ENCODE measurements around the gene RSPH1. TPM values are rescaled to one million over a fixed set of nuclear protein-coding genes. Genes with fewer than 3 reads are reported as not detected.

The RSPH1 gene
- total RNA-seq, 1 experiment from 2014 or later, result 1.5 TPM

- no peak overlapping the region for H3K9ac ChIP-seq (ENCODE audit: low read length)
- TF ChIP-seq SP1 (IDR thresholded peaks at IDR 0.05; ENCODE audit: low read depth), result no peak
Measured at GRCh38 chr21:42453224-42453985, 42.6 kb downstream of the RSPH1 start.

GRCh38 chr21:42452401-42453223 lies 43.4 kb downstream of the RSPH1 start:
- no peaks in the 10 kb centered on the region for H3K36me3 ChIP-seq (ENCODE audit: control insufficient read depth in 1 of 2, insufficient read depth in 2 of 2, low read length in 2 of 2)
- H3K27ac ChIP-seq (ENCODE audit: low read depth, low read length), result no peak overlapping the region
- CTCF ChIA-PET, result no interaction called here
- no peak overlapping the region for H3K9ac ChIP-seq (ENCODE audit: low read length)
- intact Hi-C loops (cut with micrococcal nuclease), result loop anchor here (5.0 to 10.0 kb wide), 3 partner anchors 65 to 118 kb away; no protein-coding TSS in a partner anchor
- ATAC-seq (no peak), DNase-seq (ENCODE audit: low read depth, low spot score) (no peak)
- BruUV-seq (replicated peaks), result no TSS peak
- no peak overlapping the region for H3K4me2 ChIP-seq (ENCODE audit: low read length)
- peaks cover 6 to 13% of the 10 kb centered on the region in 2 experiments for H3K4me1 ChIP-seq (ENCODE audit: control insufficient read depth in 1 of 2, insufficient read depth in 2 of 2, low read length in 2 of 2)
- H3K9me2 ChIP-seq (ENCODE audit: insufficient read depth), result no peaks in the 10 kb centered on the region
- H3K79me2 ChIP-seq (ENCODE audit: insufficient read depth, low read length), result no peaks in the 10 kb centered on the region
- no peaks in the 10 kb centered on the region for H4K20me1 ChIP-seq (ENCODE audit: insufficient read depth)
- POLR2A ChIA-PET, result no interaction called here
- no peaks in the 10 kb centered on the region for H3K27me3 ChIP-seq (ENCODE audit: insufficient read depth, low read length)
- no peaks in the 10 kb centered on the region for H3K9me3 ChIP-seq (ENCODE audit: control insufficient read depth in 1 of 2, insufficient read depth in 1 of 2, low read depth in 1 of 2, low read length in 2 of 2)
- RAD21 ChIA-PET (ENCODE audit: low non-redundant PET in 1 of 2, low total read pairs in 2 of 2, uncharacterized antibody in 2 of 2, unreplicated experiment in 2 of 2), result no interaction called here
- no peak overlapping the region for H2AFZ ChIP-seq (ENCODE audit: low read depth, low read length, poor library complexity, severe bottlenecking)
- no peak overlapping the region for H3K4me3 ChIP-seq (replicated peaks in 1 of 2; ENCODE audit: low read depth in 1 of 2, low read length in 2 of 2)
- TF ChIP-seq RAD21 (IDR thresholded peaks at IDR 0.05; ENCODE audit: low read depth) (no peak), TCF7L2 (IDR thresholded peaks at IDR 0.05; ENCODE audit: borderline replicate concordance, extremely low read depth, insufficient read depth, insufficient read length) (no peak), ELF1 (IDR thresholded peaks at IDR 0.05; ENCODE audit: borderline replicate concordance, low read depth) (no peak), ZNF274 (IDR thresholded peaks at IDR 0.05; ENCODE audit: low read depth, low read length) (no peak), JUND (IDR thresholded peaks at IDR 0.05) (no peak), SP1 (IDR thresholded peaks at IDR 0.05; ENCODE audit: low read depth) (no peak), ZBTB33 (IDR thresholded peaks at IDR 0.05; ENCODE audit: extremely low read depth, insufficient replicate concordance, low read length) (no peak), EZH2 (IDR thresholded peaks at IDR 0.05) (no peak), EZH2phosphoT487 (IDR thresholded peaks at IDR 0.05; ENCODE audit: borderline replicate concordance) (no peak), CBX3 (IDR thresholded peaks at IDR 0.05; ENCODE audit: low read depth) (no peak), ATF3 (IDR thresholded peaks at IDR 0.05) (no peak), POLR2A (IDR thresholded peaks at IDR 0.05; ENCODE audit: borderline replicate concordance, extremely low read depth, insufficient read depth, insufficient read length) (no peak), FOSL1 (IDR thresholded peaks at IDR 0.05; ENCODE audit: low read depth) (no peak), POLR2AphosphoS5 (IDR thresholded peaks at IDR 0.05; ENCODE audit: low read depth, low read length) (no peak)

More at GRCh38 chr21:42453224-42453985, 42.6 kb downstream of the RSPH1 start:
- ATAC-seq (no peak), DNase-seq (ENCODE audit: low read depth, low spot score) (no peak)
- no peak overlapping the region for H3K4me3 ChIP-seq (replicated peaks in 1 of 2; ENCODE audit: low read depth in 1 of 2, low read length in 2 of 2)
- ChIA-PET CTCF (no interaction called here), POLR2A (no interaction called here), RAD21 (ENCODE audit: low non-redundant PET in 1 of 2, low total read pairs in 2 of 2, uncharacterized antibody in 2 of 2, unreplicated experiment in 2 of 2) (no interaction called here)
- peaks cover 6 to 13% of the 10 kb centered on the region in 2 experiments for H3K4me1 ChIP-seq (ENCODE audit: control insufficient read depth in 1 of 2, insufficient read depth in 2 of 2, low read length in 2 of 2)
- no peaks in the 10 kb centered on the region for H3K27me3 ChIP-seq (ENCODE audit: insufficient read depth, low read length)
- intact Hi-C loops (cut with micrococcal nuclease), result loop anchor here (5.0 to 10.0 kb wide), 3 partner anchors 64 to 119 kb away; no protein-coding TSS in a partner anchor
- H3K79me2 ChIP-seq (ENCODE audit: insufficient read depth, low read length), result no peaks in the 10 kb centered on the region
- no peak overlapping the region for H3K27ac ChIP-seq (ENCODE audit: low read depth, low read length)
- H2AFZ ChIP-seq (ENCODE audit: low read depth, low read length, poor library complexity, severe bottlenecking), result no peak overlapping the region
- H4K20me1 ChIP-seq (ENCODE audit: insufficient read depth), result no peaks in the 10 kb centered on the region
- no TSS peak for BruUV-seq (replicated peaks)
- no peaks in the 10 kb centered on the region for H3K9me2 ChIP-seq (ENCODE audit: insufficient read depth)
- H3K36me3 ChIP-seq (ENCODE audit: control insufficient read depth in 1 of 2, insufficient read depth in 2 of 2, low read length in 2 of 2), result no peaks in the 10 kb centered on the region
- H3K4me2 ChIP-seq (ENCODE audit: low read length), result no peak overlapping the region
- no peaks in the 10 kb centered on the region for H3K9me3 ChIP-seq (ENCODE audit: control insufficient read depth in 1 of 2, insufficient read depth in 1 of 2, low read depth in 1 of 2, low read length in 2 of 2)
